Measurements from ENCODE around the gene TNFRSF13B. TPM values are rescaled to one million over a fixed set of nuclear protein-coding genes. Genes with fewer than 3 reads are reported as not detected.

TNFRSF13B gene
- total and polyA plus RNA-seq, 2 donors (not counting 3 experiments of a cell fraction or from before 2014, with no cell fraction given) = not detected

GRCh38 chr17:17019430-17019762 lies 47.5 kb upstream of the TNFRSF13B start:
- H3K9ac ChIP-seq (replicated peaks; ENCODE audit: extremely low read depth, insufficient read depth, low read length) = no peak overlapping the region
- no peak overlapping the region for H2AFZ ChIP-seq (ENCODE audit: low read depth, low read length)
- intact Hi-C loops (cut with micrococcal nuclease) (no loop called here), dilution Hi-C loops (cut with MboI; ENCODE audit: extremely low pct_ligation_motif_present, low sequenced_read_pairs) (no loop called here)
- no peak overlapping the region for H3K4me2 ChIP-seq (ENCODE audit: insufficient read depth, low read length)
- no peak for DNase-seq (ENCODE audit: low read depth, low spot score)
- ChIA-PET CTCF (no interaction called here), POLR2A (no interaction called here)
- H3K4me3 ChIP-seq (replicated peaks in 1 of 3; ENCODE audit: insufficient read depth in 1 of 3, low read depth in 1 of 3, low read length in 3 of 3) = no peak overlapping the region
- H3K9me3 ChIP-seq (replicated peaks; ENCODE audit: control insufficient read depth, insufficient read depth, low read length) = no peaks in the 10 kb centered on the region
- FAIRE-seq = no peak
- no peaks in the 10 kb centered on the region for H3K27me3 ChIP-seq (ENCODE audit: control insufficient read depth in 2 of 2, insufficient read depth in 2 of 2, low read length in 2 of 2)
- H3K4me1 ChIP-seq (ENCODE audit: control insufficient read depth, extremely low read depth, insufficient read depth, low read length) = peaks cover 6% of the 10 kb centered on the region
- BruUV-seq (replicated peaks) = no TSS peak
- H3K9me1 ChIP-seq (replicated peaks; ENCODE audit: control insufficient read depth, extremely low read depth, insufficient read depth, low read length) = no peaks in the 10 kb centered on the region
- H3K27ac ChIP-seq (ENCODE audit: insufficient read depth, low read depth, low read length) = no peak overlapping the region
- TF ChIP-seq POLR2A (IDR thresholded peaks at IDR 0.05; ENCODE audit: low read depth, low read length) (no peak), JUN (IDR thresholded peaks at IDR 0.05; ENCODE audit: borderline replicate concordance, insufficient read depth, insufficient read length, low read depth) (no peak), FOS (IDR thresholded peaks at IDR 0.05; ENCODE audit: borderline replicate concordance, insufficient read depth, low read length) (no peak), GATA2 (IDR thresholded peaks at IDR 0.05; ENCODE audit: insufficient read depth, insufficient read length, low read depth, low read length) (no peak), POLR2AphosphoS5 (IDR thresholded peaks at IDR 0.05; ENCODE audit: insufficient read depth, low read depth, low read length) (no peak), MAX (IDR thresholded peaks at IDR 0.05; ENCODE audit: insufficient read depth, insufficient read length) (no peak), EZH2 (IDR thresholded peaks at IDR 0.05; ENCODE audit: borderline replicate concordance, low read depth, low read length, severe bottlenecking) (no peak), MYC (IDR thresholded peaks at IDR 0.05; ENCODE audit: low read depth, low read length) (no peak)
- TF ChIP-seq, protein P1, sequence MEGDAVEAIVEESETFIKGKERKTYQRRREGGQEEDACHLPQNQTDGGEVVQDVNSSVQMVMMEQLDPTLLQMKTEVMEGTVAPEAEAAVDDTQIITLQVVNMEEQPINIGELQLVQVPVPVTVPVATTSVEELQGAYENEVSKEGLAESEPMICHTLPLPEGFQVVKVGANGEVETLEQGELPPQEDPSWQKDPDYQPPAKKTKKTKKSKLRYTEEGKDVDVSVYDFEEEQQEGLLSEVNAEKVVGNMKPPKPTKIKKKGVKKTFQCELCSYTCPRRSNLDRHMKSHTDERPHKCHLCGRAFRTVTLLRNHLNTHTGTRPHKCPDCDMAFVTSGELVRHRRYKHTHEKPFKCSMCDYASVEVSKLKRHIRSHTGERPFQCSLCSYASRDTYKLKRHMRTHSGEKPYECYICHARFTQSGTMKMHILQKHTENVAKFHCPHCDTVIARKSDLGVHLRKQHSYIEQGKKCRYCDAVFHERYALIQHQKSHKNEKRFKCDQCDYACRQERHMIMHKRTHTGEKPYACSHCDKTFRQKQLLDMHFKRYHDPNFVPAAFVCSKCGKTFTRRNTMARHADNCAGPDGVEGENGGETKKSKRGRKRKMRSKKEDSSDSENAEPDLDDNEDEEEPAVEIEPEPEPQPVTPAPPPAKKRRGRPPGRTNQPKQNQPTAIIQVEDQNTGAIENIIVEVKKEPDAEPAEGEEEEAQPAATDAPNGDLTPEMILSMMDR (IDR thresholded peaks at IDR 0.05; ENCODE audit: extremely low read depth in 1 of 2, insufficient read depth in 1 of 2, low read depth in 1 of 2, low read length in 2 of 2) = no peak
- H3K79me2 ChIP-seq (ENCODE audit: control insufficient read depth, insufficient read depth, low read length) = no peaks in the 10 kb centered on the region
- H4K20me1 ChIP-seq (replicated peaks; ENCODE audit: control insufficient read depth, extremely low read depth, insufficient read depth, low read length) = no peaks in the 10 kb centered on the region
- no peaks in the 10 kb centered on the region for H3K36me3 ChIP-seq (ENCODE audit: control insufficient read depth in 2 of 2, extremely low read depth in 1 of 2, insufficient read depth in 2 of 2, low read length in 2 of 2)
